HG02852 (cell line): ENCODE results near the gene TTC39C.
"Not testable (repeated sequence)": the region's sequence is repeated elsewhere in the genome, so short reads cannot be mapped to it uniquely, and the experiment has no call there.

Experiments
- ATAC-seq: cut with Tn5 transposase; IDR thresholded peaks from one replicate; pipeline ENCODE4 v1.9.1; 2021; ENCODE audit warnings: mild to moderate bottlenecking, moderate library complexity; ENCODE audit not compliant: unreplicated experiment

The TTC39C gene

GRCh38 chr18:24118750-24119577, 104.4 kb downstream of the TTC39C start:
- peak; percentile 59 for ATAC-seq

DNA sequence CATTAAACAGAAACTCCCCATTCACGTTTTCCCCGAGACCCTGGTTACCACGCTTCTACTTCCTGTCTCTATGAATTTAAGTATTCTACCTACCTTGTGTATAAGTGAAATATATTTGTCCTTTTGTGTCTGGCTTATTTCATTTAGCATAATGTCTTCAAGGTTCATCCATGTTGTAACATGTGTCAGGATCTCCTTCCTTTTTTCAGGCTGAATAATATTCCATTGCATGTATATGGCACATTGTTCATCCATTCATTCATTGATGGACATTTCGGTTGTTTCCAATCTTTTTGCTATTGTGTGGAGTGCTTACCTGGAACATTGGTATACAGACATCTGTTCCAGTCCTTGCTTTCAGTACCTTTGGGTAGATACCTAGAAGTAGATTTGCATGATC, 106.1 kb downstream of the TTC39C start:
- ATAC-seq: no peak

GRCh38 chr18:24121625-24122024, 107.1 kb downstream of the TTC39C start:
- no peak for ATAC-seq

GRCh38 chr18:24126155-24126961, 111.8 kb downstream of the TTC39C start:
- no peak for ATAC-seq

DNA sequence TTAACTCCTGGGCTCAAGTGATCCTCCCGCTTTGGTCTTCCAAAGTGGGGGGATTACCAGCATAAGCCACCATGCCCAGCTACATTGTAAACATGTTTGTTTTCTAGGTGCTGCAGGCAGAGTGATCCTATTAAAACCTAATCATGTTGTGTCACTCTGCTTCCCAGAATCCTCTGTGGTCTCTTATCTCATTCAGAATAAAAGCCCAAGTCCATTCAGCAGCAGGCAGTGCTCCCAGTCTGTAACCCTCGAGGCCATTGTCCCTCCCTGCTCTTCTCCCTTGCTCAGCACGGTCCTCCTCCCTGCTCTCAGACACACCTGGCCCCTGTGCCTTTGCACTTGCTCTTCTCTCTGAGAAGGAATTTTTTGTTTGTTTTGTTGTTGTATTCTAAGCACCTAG, 113.2 kb downstream of the TTC39C start:
- ATAC-seq: no peak

GRCh38 chr18:24128700-24129099, 114.1 kb downstream of the TTC39C start:
- no peak for ATAC-seq

DNA sequence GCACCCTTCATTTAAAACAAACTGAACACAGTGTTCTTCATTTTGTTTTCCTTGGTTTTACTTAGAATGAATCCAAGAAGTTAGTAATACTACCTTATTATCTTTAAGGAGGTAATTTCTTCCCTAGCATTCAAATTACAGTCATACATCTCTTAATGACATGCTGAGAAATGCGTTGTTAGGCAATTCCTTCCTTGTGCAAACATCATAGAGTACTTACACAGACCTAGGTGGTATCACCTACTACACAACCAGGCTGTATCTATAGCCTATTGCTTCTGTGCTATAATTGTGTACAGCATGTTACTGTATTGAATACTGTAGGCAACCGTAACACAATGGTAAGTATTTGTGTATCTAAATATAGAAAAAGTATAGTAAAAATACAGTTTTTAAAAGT, 115.9 kb downstream of the TTC39C start:
- no peak for ATAC-seq

DNA sequence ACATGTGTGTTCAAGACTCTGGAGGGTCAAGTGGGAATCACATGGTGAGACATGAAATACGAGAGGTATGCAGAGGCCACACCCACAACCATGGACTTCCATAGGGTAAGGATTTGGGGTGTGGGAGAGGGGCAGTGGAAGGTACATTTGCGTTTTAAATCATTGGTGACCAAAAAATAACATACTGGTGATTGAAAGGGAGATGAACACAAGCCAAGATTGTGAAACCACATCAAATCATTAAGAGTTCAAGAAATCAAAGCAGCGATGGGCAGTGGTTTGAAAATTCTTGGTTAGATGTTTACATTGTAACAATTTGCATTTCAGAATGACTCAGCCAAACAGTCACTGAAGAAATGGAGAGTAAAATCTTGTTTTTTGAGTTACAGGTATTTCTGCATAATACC, 122.4 kb downstream of the TTC39C start:
- ATAC-seq: no peak

- no peak for ATAC-seq
Observed at GRCh38 chr18:24138409-24138788, 123.8 kb downstream of the TTC39C start.

GRCh38 chr18:24138789-24139616, 124.4 kb downstream of the TTC39C start, which contains the start of gene CABYR:
CABYR (plus strand) TSS chr18:24139062; CDS start chr18:24143115, 4,053 bp downstream.
- ATAC-seq: peak; percentile 91

GRCh38 chr18:24140697-24141096, 126.1 kb downstream of the TTC39C start:
- no peak for ATAC-seq

DNA sequence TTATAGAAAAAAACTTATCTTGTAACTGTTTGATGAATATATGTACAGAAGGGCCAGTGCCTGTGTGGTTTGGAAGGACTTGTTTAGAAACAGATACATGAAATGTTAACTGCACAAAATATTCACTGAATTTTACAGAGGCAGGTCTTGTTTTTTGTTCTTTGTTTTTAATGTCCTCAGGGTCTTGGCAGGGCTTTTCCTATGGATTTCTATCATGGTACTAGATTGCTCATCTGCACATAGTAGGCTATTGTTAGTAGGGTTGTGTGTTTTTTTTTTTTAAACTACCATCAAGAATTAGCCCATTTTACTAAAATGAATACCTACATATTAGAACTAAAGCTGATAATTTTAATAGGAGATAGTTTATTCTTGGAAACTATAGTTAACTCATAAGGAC, 127.8 kb downstream of the TTC39C start:
- ATAC-seq: no peak

DNA sequence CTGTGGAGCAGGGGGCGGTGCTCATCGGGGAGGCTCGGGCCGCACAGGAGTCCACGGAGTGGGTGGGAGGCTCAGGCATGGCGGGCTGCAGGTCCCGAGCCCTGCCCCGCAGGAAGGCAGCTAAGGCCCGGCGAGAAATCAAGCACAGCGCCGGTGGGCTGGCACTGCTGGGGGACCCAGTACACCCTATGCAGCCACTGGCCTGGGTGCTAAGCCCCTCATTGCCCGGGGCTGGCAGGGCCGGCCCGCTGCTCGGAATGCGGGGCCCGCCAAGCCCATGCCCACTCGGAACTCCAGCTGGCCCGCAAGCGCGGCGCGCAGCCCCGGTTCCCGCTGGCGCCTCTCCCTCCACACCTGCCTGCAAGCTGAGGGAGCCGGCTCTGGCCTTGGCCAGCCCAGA, 135.0 kb downstream of the TTC39C start:
- not testable (repeated sequence) for ATAC-seq

DNA sequence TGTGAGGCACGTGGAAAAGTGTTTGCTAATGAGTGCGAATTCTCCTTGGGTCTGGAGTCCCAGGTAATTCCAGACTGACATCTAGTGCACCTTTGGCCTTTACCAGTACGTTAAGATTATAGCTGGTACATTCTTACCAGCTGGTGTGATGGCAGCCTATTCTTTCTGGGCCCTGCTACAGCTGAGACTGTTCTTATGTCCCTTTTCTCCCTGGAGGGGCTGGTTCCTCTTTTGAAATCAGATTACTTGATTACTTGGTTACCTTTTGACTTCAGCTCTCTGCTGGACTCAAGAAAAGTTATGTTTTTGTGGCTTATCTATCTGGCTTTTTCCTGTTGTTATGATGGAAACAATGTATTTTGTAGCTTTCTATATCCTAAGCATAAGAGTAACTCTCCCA, 138.8 kb downstream of the TTC39C start:
- ATAC-seq: peak; percentile 60

GRCh38 chr18:24157855-24158254, 143.3 kb downstream of the TTC39C start:
- no peak for ATAC-seq

- ATAC-seq: no peak
Observed at GRCh38 chr18:24160086-24160485, 145.5 kb downstream of the TTC39C start.

DNA sequence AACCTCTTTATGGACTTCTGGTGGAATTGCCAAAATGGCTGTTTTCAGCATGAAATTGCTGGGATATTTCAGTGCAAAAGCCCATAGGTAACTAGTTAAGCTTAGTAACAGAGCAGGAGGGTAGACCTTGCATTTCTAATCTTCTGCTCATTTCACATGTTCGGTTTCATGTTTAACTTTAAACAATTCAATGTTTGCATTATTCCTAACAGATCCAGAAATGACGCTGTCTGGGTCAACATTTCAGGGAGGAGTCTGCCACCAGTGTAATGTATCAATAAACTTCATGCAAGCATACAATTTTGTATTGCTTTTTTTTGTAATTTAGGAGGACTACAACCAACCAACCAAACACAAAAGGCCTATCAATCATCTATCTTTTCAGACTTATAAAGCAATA, 146.8 kb downstream of the TTC39C start:
- ATAC-seq: no peak

DNA sequence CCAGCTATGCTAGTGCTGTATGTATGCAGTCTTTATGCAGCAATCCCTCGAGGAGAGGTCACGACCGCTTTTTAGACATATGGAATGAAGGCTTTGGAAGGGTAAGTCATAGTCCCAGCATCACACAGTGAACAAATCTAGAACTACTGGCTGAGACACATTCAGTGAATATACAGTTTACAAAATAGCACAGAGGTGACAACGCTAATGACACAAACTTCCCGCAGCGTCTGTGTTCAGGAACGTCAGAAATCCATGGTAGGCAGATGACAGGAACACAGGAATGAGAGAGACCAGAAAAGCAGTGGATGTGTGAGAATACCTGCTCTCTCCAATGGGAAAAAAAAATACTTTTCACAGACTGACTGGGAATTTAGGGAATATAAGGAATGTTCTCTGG, 153.9 kb downstream of the TTC39C start:
- ATAC-seq: no peak

DNA sequence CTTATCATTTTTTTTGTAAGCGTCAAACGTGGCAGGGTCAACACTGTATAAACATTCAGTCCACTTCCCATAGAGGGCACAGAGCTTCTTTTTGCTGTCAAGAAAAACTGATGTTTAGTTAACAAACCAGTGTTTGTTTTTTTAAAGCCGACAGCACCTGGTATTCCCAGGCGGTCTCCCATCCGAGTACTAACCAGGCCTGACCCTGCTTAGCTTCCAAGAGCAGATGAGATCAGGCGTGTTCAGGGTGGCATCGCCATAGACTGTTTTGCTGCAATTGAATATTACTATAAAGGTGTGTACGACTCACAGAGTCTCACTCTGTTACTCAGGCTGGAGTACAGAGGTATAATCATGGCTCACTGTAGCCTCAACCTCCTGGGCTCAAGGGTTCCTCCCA, 155.8 kb downstream of the TTC39C start:
- no peak for ATAC-seq

DNA sequence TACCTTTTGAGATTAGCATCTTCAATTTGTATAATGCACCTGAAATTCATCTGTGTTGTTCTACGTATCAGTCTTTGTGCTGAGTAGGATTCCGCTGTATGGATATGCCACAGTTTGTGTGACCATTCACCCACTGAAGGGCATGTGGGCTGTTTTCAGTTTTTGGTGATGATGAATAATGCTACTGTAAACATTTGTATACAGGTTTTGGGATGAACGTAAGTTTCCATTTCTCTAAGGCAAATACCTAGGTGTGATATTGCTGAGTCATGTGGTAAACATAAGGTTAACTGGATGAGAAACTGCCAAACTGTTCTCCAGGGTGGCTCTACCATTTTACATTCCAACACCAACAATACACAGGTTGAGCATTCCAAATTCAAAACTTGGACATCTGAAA, 159.4 kb downstream of the TTC39C start:
- ATAC-seq: no peak

DNA sequence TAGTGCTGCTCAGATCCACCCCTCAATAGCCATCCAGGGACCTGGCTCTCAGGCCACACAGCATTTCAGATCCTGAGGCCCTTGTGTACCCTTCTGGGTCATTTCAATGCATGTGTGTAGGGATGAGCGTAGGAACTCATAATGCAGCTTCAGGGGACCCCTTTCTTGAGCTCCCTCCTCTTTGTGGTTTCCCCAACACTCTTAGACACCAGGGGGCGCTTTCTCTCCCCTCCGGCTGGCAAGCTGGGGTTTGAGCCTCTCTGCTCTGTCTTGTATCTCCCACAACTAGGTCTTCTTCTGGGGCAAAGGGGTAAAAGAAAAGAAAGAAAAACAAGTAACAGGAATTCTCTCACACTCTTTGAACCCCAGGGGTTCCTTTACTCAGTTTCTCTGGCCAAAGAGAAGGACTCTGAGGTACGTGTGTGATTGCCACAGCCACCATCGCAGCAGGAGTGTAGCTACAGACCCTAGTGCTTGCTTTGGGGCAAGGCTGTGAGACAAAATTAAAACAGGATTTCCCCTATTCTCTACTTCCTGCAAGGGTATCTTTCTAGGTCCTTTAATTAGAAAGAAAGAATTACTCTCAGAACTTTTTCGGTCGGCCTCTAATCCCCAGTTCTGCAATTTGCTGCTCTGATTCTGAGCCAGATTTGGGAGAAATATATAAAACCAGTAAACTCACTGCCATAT, 162.3 kb downstream of the TTC39C start:
- peak; percentile 85 for ATAC-seq
